HG03571 (cell line): ENCODE results near the gene MFRP.

Experiments
- ATAC-seq: cut with Tn5 transposase; IDR thresholded peaks from one replicate; pipeline ENCODE4 v1.9.1; 2021; ENCODE audit not compliant: unreplicated experiment

MFRP gene

DNA sequence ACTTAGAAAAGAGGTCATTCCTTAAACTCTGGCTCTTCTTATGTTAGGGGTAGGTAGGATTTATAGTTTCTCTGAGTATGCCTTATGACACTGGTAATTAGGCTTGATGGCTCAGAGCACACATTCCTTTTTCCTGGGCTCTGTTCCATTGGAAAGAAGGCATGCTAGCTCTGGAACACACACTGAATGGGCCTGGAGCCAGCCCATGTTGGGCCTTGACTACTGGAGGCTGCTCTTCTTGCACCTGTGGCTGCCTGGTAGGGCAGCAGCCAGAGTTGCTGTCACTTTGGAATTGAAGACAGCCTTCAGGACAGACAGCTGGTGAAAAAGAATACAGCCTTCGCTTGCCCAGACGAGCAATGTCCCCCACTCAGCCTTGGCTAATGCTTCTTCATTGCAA lies 47.8 kb downstream of the MFRP start:
- ATAC-seq: no peak

DNA sequence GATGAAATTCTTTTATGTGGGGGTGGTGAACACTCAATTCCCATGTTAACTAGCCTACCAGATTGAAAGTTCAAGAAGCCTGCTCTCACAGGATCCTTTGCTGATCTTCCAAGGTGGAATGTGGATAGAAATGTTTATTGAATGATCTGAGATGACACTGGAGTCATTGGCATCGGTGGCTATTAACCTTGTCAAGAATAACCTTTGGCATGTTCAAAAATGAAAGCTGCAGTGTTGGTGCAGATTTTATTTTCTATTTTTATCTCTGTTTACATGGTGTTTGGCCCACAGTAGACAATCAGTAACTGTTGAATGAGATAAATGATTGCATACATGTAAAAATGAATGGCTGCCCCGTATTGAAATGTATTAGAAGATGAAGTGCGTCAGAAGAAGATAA lies 48.6 kb downstream of the MFRP start:
- ATAC-seq: no peak

DNA sequence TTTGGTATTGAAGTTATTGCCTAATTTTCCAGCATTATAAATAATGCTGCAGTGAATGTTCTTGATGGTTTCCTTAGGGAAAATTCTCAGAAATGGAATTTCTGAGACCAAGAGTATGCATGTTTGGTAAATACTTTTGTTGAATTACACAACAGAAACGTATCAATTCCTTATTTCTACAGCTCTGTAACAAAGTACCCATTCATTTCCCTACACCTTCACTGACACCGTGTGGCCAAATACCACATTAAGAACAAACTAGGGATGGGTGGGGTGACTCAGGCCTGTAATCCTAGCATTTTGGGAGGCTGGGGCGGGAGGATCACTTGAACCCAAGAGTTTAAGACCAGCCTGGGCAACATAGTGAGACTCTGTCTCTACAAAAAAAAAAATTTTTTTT lies 51.3 kb downstream of the MFRP start:
- no peak for ATAC-seq

DNA sequence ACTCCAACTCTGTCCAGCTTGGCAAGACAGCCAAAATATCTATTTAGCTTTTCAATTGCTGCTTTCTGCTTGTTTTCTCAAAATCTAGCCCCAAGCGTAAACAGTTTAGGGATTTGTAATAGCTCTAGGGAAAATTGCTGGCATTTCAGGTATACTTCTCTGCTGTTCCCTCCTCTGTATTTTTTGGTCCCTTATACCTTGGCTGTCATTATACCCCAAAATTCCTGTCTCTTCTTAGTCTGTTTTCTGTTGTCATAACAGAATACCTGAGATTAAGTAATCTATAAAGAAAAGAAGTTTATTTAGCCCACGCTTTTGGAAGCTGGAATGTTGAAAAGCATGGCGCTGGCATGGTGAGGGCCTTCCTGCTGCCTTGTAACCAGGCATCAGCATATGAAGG lies 53.0 kb downstream of the MFRP start:
- ATAC-seq: no peak

DNA sequence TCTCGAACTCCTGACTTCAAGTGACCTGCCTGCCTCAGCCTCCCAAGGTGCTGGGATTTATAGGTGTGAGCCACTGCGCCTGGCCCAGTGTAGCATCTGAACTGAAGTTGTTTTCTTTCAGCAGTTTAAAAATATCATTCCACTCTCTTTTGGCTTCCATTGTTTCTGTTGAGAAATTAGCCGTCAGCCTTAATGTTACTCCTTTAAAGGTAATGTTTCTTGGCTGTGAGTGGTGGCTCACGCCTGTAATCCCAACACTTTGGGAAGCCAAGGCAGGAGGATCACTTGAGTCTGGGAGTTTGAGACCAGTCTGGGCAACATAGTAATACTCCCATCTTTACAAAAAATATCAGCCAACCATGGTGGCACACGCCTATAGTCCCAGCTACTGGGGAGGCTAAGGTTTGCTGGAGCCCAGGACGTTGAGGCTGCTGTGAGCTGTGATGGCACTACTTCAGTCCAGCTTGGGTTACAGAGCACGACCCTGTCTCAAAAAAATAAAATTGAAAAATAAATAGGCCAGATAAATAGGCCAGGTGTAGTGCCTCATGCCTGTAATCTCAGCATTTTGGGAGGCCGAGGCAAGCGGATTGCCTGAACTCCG lies 55.5 kb downstream of the MFRP start:
- no peak for ATAC-seq
